ENCODE measurements around the gene CDK5.
"Not testable (repeated sequence)": the region's sequence is repeated elsewhere in the genome, so short reads cannot be mapped to it uniquely, and the experiment has no call there.

Gene CDK5

DNA sequence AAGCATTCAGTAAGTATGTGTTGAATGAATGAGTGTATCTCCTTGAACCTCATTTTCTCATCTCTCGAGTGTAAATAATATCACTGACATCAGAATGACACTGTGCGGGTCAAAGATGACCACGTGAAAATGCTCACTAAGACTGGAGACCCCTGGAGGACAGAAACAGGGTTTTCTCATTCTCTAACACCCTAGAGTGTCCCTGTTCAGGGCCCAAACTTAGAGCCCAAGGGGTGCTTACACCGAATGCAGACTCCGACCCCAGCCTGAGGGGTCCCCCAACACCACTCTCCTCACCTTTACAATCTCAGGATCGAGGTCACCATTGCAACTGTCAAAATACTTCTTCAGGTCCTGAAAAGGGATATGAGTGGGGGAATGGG, 1.4 kb downstream of the CDK5 start:
- DNase-seq, result no peak

GRCh38 chr7:151053751-151054150, 3.9 kb downstream of the CDK5 start:
- DNase-seq, result no peak

- no peak for DNase-seq
These were observed 4.6 kb downstream of the CDK5 start for GRCh38 chr7:151053096-151053495.

- no peak for DNase-seq
These were observed 6.6 kb downstream of the CDK5 start for GRCh38 chr7:151051108-151051507.

DNA sequence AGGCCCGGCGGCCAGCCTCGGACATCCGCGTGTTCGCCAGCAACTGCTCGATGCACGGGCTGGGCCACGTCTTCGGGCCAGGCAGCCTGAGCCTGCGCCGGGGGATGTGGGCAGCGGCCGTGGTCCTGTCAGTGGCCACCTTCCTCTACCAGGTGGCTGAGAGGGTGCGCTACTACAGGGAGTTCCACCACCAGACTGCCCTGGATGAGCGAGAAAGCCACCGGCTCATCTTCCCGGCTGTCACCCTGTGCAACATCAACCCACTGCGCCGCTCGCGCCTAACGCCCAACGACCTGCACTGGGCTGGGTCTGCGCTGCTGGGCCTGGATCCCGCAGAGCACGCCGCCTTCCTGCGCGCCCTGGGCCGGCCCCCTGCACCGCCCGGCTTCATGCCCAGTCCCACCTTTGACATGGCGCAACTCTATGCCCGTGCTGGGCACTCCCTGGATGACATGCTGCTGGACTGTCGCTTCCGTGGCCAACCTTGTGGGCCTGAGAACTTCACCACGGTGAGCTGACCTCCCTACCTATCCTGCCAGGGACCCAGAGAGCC, 8.7 kb downstream of the CDK5 start:
- no peak for DNase-seq

DNA sequence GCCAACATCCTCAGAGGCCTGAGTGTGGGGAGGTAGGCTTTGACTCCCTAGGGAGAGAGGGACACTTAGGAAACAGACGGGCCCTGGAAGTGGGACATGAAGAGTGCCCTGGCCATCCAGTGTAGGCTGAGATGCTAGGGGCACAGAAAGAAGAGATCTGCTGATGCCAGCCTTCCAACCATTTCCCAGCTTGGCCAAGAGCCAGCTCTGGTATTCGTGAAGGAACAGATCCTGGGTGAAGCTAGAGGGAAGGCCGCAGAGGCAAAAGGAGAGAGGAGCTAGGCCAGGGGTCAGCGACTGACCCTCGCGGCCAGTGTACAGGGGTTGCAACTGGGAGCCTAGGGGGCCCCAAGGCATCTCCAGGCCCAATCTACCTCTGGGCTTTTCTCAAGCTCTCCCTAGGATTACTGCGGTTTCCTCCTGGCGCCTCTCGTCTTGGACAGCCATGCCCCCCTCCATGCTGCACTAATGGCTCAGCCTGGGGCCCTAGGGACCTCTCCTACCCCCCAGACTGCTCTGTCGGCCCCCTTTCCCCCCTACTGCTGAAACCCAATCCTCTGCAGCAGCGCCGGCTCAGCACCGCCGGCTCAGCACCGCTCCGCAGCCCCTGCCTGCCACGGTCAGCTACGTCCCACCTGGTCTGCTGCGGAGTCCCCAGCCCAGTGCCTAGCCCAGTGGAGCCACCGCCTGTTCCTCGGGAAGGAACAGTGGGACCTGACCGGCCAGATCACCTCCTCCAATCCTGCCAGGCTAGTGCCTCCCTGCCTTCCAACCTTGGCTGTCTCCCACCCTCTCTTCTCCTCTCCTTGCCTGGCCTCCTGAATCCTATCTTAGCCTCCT, 9.5 kb downstream of the CDK5 start, which contains the start of gene ASIC3:
Gene ASIC3 (plus strand): TSS at position 556 of the 840 bp plus-strand sequence. CDS start 355 bp downstream, outside the sequence.
- no peak for DNase-seq

DNA sequence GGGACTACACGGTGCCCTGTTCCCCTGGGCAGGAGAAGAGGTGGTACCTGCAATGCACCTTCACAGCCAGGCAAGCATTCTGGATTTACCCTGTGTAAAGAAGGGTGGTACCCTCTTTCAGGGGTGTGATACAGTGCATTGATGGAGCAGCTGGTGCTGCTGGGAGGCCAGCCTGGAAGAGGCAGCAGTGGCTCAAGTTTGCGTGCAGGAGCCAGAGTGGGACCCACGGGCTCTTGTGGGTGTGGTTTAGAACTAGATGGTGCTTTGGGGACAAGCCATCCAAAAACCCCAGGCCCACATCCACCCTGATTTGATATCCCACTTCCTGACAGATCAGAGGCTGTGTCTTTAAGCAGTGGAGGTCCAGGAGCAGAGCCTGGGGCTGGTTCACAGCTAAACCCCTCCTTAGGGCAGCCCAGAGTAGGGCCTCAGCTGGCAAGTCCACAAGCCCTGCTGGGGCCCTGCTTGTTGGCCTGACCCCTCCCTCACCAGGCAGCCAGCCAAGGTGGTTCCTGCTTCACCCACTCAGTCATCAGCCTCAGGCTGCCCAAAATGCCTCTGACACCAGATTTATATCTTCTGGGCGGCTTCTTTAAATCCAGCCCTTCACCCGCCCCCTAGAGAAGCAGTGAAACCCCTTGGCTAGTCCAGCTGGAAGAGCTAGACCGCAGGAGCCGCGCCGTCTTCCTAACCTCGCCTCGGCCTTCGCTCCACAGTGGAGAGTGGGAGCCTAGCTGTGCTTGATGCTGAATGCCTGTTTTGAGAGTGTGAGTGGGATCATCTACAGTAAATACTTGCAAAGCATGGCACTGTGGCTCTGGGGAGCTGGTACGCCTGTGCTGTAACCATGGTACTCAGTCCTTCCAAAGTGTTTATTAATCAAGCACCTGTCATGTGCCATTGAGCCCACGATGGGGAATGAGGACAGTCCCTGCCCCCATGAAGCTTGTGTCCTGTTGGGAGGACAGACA, 10.8 kb downstream of the CDK5 start:
- peak; percentile 21 for DNase-seq

- no peak for DNase-seq
These were observed 11.7 kb downstream of the CDK5 start for GRCh38 chr7:151045967-151046366.

GRCh38 chr7:151045262-151045661, 12.4 kb downstream of the CDK5 start:
- no peak for DNase-seq

DNA sequence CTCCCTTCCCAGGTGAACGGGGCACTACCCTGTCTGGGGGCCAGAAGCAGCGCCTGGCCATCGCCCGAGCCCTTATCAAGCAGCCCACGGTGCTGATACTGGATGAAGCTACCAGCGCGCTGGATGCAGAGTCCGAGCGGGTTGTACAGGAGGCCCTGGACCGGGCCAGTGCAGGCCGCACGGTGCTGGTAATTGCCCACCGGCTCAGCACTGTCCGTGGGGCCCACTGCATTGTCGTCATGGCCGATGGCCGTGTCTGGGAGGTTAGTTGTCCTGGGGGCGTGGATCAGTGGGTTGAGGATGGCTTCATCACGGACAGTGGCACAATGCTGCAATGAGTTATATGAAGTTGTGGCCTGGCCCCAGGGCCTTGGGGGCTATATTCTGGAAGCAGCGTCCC, 13.7 kb downstream of the CDK5 start:
- no peak for DNase-seq

- not testable (repeated sequence) for DNase-seq
These were observed 14.2 kb downstream of the CDK5 start for GRCh38 chr7:151043449-151043848.

DNA sequence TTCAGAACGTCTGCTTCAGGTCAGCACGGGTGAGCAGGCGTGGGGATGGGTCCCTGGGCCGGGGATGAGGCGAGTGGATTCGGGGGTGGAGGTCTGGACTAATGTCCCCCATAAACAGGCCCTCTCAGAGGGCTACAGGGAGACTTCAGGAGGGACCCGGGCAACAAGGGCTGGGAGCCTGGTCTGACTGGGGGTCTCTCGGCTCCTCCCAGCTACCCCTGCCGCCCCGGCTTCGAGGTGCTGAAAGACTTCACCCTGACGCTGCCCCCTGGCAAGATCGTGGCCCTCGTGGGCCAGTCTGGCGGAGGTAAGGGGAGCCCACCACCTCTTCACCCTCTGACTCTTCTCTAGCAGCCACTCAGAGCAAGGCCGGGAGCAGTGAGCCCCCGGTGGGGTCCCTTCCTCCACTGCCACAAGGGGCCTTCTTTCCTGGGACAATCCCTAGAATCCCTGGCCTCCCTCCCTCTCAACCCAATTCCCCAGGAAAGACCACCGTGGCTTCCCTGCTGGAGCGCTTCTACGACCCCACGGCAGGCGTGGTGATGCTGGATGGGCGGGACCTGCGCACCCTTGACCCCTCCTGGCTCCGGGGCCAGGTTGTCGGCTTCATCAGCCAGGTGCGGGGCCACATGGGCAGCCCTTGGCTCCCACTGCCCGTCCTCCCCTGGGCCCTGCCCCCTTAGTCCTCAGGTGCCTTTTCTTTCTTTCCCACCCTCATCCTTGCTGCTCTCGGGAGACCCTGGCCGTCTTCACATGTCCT, 16.9 kb downstream of the CDK5 start:
- no peak for DNase-seq

GRCh38 chr7:151039850-151040548, 17.7 kb downstream of the CDK5 start:
- no peak for DNase-seq

GRCh38 chr7:151038951-151039849, 18.5 kb downstream of the CDK5 start:
- no peak for DNase-seq

DNA sequence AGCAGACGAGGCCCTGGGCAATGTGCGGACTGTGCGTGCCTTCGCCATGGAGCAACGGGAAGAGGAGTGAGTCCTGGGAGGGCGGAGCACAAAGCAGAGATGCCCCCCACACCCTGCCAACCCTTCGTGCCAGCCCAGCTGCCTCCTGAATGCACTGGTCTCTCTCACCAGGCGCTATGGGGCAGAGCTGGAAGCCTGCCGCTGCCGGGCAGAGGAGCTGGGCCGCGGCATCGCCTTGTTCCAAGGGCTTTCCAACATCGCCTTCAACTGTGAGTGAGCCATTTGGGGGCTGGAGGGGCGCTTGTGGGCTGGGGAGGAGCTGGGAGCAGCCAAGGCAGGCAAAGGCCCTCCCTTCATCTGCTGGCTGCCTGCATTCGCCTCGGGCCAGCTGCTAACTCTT, 21.8 kb downstream of the CDK5 start:
- no peak for DNase-seq

DNA sequence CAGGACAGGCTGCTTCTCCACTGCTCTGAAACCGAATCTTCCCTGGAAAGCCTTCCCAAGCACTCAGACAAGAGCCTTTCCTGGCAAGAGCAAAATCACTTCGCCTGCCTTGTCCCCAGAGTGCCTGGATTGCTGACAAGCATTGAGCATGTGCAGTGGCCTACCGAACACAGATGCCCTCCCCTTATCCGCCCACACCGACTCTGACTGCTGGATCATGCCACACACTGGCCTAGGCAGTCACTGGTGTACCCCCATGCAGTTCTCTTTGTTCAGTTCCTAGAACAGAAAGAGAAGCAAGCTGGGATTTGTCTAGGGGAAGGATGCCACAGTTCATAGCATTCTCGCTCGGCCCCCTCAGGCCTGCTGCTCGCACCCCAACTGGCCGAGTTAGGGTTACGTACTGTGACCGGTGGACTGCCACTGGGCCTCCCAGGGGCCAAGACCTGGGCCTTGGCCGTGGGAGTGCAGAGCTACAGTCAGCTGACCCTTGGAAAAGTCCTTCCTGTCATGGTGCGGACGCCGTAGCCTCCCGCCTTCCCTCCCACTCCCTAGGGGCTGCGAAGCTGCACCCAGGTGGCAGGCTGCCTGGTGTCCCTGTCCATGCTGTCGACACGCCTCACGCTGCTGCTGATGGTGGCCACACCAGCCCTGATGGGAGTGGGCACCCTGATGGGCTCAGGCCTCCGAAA, 22.5 kb downstream of the CDK5 start:
- DNase-seq, result no peak

DNA sequence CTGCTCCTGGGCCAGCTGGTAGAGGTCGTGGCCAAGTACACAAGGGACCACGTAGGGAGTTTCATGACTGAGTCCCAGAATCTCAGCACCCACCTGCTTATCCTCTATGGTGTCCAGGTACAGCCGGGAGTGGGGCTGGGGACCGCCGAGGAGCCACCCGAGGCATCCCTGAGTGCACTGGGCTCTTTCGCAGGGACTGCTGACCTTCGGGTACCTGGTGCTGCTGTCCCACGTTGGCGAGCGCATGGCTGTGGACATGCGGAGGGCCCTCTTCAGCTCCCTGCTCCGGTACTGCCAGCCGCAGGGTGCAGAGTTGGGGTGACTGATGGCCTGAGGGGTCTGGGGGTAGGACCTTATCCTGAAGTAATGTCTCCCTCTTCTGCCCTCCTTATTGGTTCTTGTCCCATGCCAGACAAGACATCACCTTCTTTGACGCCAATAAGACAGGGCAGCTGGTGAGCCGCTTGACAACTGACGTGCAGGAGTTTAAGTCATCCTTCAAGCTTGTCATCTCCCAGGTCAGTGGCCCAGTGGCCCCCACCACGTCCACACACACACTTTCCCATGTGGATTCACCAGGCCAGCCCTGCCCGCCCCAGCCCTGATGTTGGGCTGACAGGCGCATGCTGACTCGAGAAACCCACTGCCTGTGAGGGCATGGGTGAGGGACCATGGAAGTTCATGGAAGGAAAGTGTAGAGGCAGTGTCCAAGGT, 23.2 kb downstream of the CDK5 start:
- DNase-seq, result no peak

DNA sequence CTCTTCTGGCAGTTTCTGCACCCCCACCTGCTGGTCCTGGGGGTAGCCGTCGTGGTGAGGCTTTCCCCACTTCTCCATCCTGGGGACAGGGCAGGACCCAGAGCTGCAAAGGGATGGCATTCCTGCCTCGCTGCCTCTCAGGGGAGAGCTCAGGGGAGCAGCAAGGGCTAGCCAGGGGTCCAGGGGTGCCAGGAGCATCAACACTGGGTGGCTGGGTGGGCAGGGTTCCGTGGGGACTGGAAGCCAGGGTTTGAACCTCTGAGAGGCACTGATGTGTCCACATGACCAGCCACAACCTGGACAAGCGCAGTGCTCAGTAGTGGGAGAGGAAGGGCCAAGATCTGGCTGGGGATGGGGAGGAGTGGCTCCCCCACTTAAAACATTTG, 23.8 kb downstream of the CDK5 start:
- DNase-seq, result no peak
